ENCODE data around the gene CTAGE1. TPM values are rescaled to one million over a fixed set of nuclear protein-coding genes. Genes with fewer than 3 reads are reported as not detected.

CTAGE1 gene
- total and polyA plus RNA-seq, 4 donors, result 0.06 TPM; not detected in 3

DNA sequence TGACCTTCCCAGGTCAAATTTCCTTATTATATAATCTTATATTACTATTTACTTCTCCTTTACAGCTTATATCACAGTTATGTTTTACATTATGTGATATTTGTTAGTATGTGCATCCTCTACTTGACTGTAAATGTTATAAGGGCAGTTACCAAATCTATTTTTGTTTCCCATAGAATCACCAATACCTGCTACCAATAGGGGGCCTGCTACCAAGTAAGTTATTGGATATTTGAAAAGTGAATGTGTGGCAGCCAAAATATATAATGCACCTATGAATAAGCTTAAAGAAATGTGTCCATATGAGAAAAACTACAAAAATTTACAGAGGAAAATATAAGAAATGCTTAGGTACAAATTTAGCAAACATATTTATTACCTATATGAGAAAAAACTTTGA, 23.9 kb upstream of the CTAGE1 start:
- Histone ChIP-seq H3K9me3 (ENCODE audit: control insufficient read depth in 4 of 4, insufficient read depth in 3 of 4, low read length in 3 of 4) (peaks cover 0 to 2% (median 0%) of the 10 kb centered on the region in 4 donors), H3K27me3 (ENCODE audit: control insufficient read depth in 3 of 3, insufficient read depth in 3 of 3, low read length in 2 of 3) (no peaks in the 10 kb centered on the region), H3K36me3 (ENCODE audit: control insufficient read depth in 4 of 4, insufficient read depth in 4 of 4, low read length in 4 of 4) (no peaks in the 10 kb centered on the region), H3K9ac (ENCODE audit: insufficient read depth in 1 of 2, low read length in 2 of 2) (no peak overlapping the region), H3K27ac (ENCODE audit: low read depth in 1 of 2, low read length in 1 of 2) (no peak overlapping the region), H3K4me1 (ENCODE audit: control insufficient read depth in 5 of 5, insufficient read depth in 5 of 5, low read length in 5 of 5) (peaks cover 0 to 3% (median 0%) of the 10 kb centered on the region in 5 donors), H3K4me3 (no peak overlapping the region)
- TF ChIP-seq, protein P1, sequence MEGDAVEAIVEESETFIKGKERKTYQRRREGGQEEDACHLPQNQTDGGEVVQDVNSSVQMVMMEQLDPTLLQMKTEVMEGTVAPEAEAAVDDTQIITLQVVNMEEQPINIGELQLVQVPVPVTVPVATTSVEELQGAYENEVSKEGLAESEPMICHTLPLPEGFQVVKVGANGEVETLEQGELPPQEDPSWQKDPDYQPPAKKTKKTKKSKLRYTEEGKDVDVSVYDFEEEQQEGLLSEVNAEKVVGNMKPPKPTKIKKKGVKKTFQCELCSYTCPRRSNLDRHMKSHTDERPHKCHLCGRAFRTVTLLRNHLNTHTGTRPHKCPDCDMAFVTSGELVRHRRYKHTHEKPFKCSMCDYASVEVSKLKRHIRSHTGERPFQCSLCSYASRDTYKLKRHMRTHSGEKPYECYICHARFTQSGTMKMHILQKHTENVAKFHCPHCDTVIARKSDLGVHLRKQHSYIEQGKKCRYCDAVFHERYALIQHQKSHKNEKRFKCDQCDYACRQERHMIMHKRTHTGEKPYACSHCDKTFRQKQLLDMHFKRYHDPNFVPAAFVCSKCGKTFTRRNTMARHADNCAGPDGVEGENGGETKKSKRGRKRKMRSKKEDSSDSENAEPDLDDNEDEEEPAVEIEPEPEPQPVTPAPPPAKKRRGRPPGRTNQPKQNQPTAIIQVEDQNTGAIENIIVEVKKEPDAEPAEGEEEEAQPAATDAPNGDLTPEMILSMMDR (IDR thresholded peaks at IDR 0.05; ENCODE audit: control extremely low read depth, extremely low read depth), result no peak
- ATAC-seq (ENCODE audit: insufficient read depth, low FRiP score), result no peak
- DNase-seq, result no peak

GRCh38 chr18:22439447-22439846, 21.7 kb upstream of the CTAGE1 start:
- no peak overlapping the region for H3K4me3 ChIP-seq
- no peak overlapping the region for H3K27ac ChIP-seq (ENCODE audit: low read depth in 1 of 2, low read length in 1 of 2)
- DNase-seq (no peak), ATAC-seq (ENCODE audit: insufficient read depth, low FRiP score) (no peak)
- no peak overlapping the region for H3K9ac ChIP-seq (ENCODE audit: insufficient read depth in 1 of 2, low read length in 2 of 2)
- H3K4me1 ChIP-seq (ENCODE audit: control insufficient read depth in 5 of 5, insufficient read depth in 5 of 5, low read length in 5 of 5), result peaks cover 0 to 20% (median 5%) of the 10 kb centered on the region in 5 donors
- no peaks in the 10 kb centered on the region for H3K27me3 ChIP-seq (ENCODE audit: control insufficient read depth in 3 of 3, insufficient read depth in 3 of 3, low read length in 2 of 3)
- TF ChIP-seq, protein P1 (IDR thresholded peaks at IDR 0.05; ENCODE audit: control extremely low read depth, extremely low read depth), result no peak
- no peaks in the 10 kb centered on the region for H3K36me3 ChIP-seq (ENCODE audit: control insufficient read depth in 4 of 4, insufficient read depth in 4 of 4, low read length in 4 of 4)
- peaks cover 0 to 2% (median 0%) of the 10 kb centered on the region in 4 donors for H3K9me3 ChIP-seq (ENCODE audit: control insufficient read depth in 4 of 4, insufficient read depth in 3 of 4, low read length in 3 of 4)

GRCh38 chr18:22436136-22436535, 18.4 kb upstream of the CTAGE1 start:
- Histone ChIP-seq H3K36me3 (ENCODE audit: control insufficient read depth in 4 of 4, insufficient read depth in 4 of 4, low read length in 4 of 4) (no peaks in the 10 kb centered on the region), H3K27me3 (ENCODE audit: control insufficient read depth in 3 of 3, insufficient read depth in 3 of 3, low read length in 2 of 3) (no peaks in the 10 kb centered on the region), H3K4me3 (no peak overlapping the region), H3K9ac (ENCODE audit: insufficient read depth in 1 of 2, low read length in 2 of 2) (no peak overlapping the region), H3K4me1 (ENCODE audit: control insufficient read depth in 5 of 5, insufficient read depth in 5 of 5, low read length in 5 of 5) (peaks cover 0 to 37% (median 5%) of the 10 kb centered on the region in 5 donors), H3K9me3 (ENCODE audit: control insufficient read depth in 4 of 4, insufficient read depth in 3 of 4, low read length in 3 of 4) (no peaks in the 10 kb centered on the region), H3K27ac (ENCODE audit: low read depth in 1 of 2, low read length in 1 of 2) (no peak overlapping the region)
- TF ChIP-seq, protein P1 (IDR thresholded peaks at IDR 0.05; ENCODE audit: control extremely low read depth, extremely low read depth), result no peak
- DNase-seq (peak; percentile 58 to 85 (median 81)), ATAC-seq (ENCODE audit: insufficient read depth, low FRiP score) (no peak)
- 81 to 94% methylated on average over 4 of the region's 4 CpGs for WGBS, 2 donors

DNA sequence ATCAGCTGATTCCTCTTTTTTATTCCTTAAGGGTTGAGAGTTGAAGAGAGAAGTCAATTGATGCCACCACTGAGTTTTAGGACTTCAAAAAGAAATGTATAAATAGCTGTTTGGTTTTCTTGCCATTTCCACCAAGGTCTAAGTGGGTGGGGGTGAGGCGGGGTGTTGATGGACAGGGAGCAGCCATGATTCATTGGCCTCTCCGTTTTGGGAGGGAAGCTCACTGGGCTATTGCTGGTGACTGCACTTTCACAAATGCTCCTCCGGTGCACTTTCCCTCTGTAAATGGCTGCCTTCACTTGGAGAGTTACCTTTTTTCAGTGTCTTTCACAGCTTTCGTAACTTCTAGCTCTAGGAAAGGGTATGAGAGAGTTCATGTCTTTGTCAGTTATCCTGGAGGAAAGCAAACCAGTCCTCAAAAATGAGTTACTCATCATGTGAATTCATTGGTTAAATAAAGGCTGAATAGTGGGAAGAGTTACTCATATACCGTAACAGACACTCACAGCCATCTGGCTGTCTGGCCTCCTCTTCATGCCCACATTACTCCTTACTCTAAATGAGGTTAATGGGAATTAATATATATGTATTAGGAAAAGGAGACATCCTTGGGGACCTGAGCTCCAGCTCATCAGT, 17.4 kb upstream of the CTAGE1 start:
- WGBS, 2 donors, result 70 to 87% methylated on average over 5 of the region's 5 CpGs
- peaks cover 0 to 37% (median 5%) of the 10 kb centered on the region in 5 donors for H3K4me1 ChIP-seq (ENCODE audit: control insufficient read depth in 5 of 5, insufficient read depth in 5 of 5, low read length in 5 of 5)
- TF ChIP-seq, protein P1 (IDR thresholded peaks at IDR 0.05; ENCODE audit: control extremely low read depth, extremely low read depth), result no peak
- no peaks in the 10 kb centered on the region for H3K27me3 ChIP-seq (ENCODE audit: control insufficient read depth in 3 of 3, insufficient read depth in 3 of 3, low read length in 2 of 3)
- no peak for DNase-seq
- H3K9me3 ChIP-seq (ENCODE audit: control insufficient read depth in 4 of 4, insufficient read depth in 3 of 4, low read length in 3 of 4), result no peaks in the 10 kb centered on the region
- no peak overlapping the region for H3K27ac ChIP-seq (ENCODE audit: low read depth in 1 of 2, low read length in 1 of 2)
- H3K9ac ChIP-seq (ENCODE audit: insufficient read depth in 1 of 2, low read length in 2 of 2), result no peak overlapping the region
- no peak overlapping the region for H3K4me3 ChIP-seq
- no peaks in the 10 kb centered on the region for H3K36me3 ChIP-seq (ENCODE audit: control insufficient read depth in 4 of 4, insufficient read depth in 4 of 4, low read length in 4 of 4)
- ATAC-seq (ENCODE audit: insufficient read depth, low FRiP score), result no peak

Data from lung (tissue), 12 donors.